GM18498 (cell line): ENCODE measurements around the gene PCDHA12.

ENCODE experiments used
- ATAC-seq: cut with Tn5 transposase; IDR thresholded peaks from one replicate; pipeline ENCODE4 v1.9.1; 2021; ENCODE audit warnings: mild to moderate bottlenecking, moderate library complexity; ENCODE audit not compliant: unreplicated experiment

The PCDHA12 gene

GRCh38 chr5:140926443-140927227 is 51.5 kb downstream of the PCDHA12 start:
- ATAC-seq: no peak

GRCh38 chr5:140927228-140927573 is 52.1 kb downstream of the PCDHA12 start:
- ATAC-seq: no peak
